Posterior cingulate gyrus (tissue), 11 donors: ENCODE data around the gene IL20.
A peak's percentile ranks its signal among the peaks of the same experiment; 100 is the strongest.

Experiments used
- DNase-seq, 10 donors: peaks; one replicate each; pipeline versions ENCODE4 v3.0.0 to v3.0.0-alpha.2; 2020 to 2021; ENCODE audit warnings: mixed read lengths in 3 of 10
- intact Hi-C: fragments of 100-400 bp; cut with DNase I; formaldehyde crosslinking; loops from one replicate; pipeline ENCODE4 v1.15.1; 2023

The IL20 gene

DNA sequence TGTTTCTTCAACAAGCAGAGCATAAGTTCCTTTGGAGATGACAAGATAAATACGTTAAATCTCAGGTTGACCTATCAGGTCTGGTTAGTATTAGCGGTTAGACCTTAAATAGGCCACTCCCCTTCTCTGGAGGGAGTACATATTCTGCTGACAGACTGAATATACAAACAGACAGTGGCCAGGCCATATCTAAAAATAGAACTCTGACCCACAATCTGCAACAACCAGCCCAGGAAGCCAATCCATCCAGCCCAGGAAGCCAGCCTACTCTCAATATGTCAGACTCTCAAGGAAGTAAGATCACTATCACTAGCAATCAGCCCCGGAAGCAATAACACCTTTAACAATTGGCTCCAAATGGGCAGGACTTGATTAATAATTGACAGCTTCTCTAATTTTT, 6.7 kb downstream of the IL20 start:
- no peak for DNase-seq
- intact Hi-C loops, result no loop called here

DNA sequence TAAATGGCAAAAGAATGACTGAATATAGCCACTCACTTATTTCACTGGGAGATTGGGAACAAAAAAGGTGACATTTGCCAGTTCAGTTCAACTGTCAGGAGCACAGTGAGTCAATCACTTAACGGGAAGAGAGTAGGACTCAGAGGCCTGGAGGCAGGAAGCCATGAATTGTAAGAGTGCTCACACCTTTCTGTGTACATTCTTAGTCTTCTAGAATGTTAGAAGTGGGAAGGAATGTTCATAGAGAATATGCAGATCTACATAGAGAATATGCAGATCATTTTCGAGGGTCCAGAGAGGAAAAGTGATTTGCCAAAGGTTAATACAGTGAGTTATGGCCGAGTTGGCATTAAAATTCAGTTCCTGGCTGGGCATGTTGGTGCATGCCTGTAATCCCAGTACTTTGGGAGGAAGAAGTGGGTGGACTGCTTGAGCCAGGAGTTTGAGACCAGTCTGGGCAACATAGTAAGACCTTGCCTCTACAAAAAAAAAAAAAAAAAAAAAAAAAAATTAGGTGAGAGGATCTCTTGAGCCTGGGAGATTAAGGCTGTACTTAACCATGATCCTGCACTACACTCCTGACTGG, 8.3 kb downstream of the IL20 start:
- intact Hi-C loops, result no loop called here

DNA sequence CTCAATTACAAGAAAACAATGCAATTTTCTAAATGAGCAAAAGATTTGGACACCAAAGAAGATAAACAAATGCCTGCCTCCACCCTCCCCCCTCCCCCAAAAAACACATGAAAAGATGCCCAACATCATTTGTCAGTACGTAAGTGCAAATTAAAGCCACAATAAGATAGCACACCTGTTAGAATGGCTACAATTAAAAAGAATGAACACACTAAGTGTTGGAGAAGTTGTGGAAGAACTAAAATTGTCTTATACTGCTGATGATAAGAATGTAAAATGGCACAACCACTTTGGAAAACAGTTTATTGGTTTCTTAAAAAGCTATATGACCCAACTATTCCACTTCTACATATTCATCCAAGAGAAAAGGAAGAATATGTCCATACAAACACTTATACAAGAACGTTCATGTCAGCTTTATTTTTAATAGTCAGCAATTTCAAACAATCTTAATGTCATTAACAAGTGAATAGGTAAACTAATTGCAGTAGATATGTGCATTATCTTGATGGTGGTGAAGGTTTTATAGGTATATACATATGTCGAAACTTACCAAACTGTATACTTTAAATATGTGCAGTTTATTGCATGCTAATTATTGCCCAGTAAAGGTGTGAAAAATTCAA, 10.4 kb downstream of the IL20 start:
- intact Hi-C loops, result no loop called here
- no peak for DNase-seq

More for the DNA sequence above, 8.3 kb downstream of the IL20 start:
- DNase-seq, result no peak

DNA sequence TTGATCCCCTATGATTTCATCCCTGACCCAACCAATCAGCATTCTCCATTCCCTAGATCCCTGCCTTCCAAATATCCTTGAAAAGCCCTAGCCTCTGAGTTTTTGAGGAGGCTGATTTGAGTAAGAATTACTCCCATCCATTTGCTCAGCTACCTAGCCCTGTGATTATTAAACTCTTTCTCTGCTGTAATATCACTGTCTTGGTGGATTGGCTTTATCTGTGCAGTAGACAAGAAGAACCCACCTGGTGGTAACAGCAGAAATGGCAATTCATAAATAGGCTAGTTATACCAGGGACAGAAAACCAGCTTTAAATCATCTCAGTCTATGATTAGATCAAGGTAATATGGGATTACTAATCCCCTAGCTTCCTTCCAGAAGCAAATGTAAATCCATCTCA, 13.0 kb downstream of the IL20 start:
- intact Hi-C loops, result no loop called here
- DNase-seq, result no peak

DNA sequence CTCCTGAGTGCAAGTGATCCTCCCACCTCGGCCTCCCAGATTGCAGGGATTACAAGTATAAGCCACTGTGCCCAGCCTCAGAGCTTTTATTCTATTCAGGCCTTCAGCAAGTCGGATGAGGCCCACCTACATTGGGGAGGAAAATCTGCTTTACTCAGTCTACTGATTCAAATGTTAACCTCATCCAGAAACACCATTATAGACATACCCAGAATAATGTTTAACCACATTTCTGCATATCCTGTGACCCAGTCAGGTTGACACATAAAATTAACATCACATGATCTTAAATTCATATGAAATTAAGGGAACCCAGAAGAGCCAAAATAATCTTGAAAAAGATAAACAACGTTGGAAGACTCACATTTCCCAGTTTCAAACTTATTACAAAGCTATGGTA, 14.9 kb downstream of the IL20 start:
- DNase-seq, result no peak
- intact Hi-C loops, result no loop called here

DNA sequence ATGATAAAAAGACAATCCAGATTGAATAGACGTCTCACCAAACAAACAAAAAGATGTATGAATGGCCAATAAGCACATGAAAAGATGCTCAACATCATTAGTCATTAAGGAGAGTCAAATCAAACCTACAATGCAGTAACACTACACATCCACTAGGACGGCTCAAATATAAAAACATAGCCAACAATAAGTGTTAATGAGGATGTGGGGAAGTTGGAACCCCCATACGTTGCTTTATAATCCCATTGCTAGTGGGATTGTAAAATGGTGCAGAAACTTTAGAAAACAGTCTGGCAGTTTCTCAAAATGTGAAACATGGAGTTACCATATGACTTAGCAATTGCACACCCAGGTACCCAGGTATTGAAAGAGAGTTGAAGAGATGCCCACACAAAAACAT, 17.1 kb downstream of the IL20 start:
- no peak for DNase-seq
- intact Hi-C loops, result no loop called here

DNA sequence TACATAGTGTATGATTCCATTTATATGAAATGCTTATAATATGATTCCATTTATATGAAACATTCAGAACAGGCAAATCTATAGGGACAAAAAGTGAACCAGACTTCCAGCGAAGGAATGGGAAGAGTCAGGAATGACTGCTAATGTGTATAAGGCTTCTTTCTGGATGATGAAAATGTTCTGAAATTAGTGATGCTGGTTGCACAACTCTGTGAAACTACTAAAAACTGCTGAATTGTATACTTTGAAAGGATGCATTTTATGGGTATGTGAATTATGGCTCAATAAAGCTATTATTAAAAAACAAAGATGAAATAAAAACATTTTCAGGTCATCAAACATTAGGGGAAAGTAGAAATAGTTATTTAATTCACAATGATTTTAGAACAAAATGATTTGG, 17.7 kb downstream of the IL20 start:
- intact Hi-C loops, result no loop called here
- DNase-seq, result no peak

DNA sequence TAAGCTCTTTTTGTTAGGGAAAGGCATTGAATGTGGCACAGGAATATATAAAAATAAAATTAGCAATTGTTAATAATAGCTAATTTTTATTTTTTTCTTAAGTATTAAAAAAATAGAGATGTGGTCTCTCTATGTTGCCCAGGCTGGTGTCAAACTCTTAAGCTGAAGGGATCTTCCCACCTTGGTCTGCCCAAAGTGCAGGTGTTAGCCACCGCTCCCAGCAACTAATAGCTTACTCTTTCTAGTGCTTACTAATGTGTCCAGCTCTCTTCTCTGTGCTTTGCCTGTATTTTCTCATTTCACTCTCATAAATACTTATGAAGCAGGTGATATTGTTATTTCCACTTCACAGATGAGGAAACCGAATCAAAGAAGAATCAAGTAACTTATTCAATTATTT, 18.5 kb downstream of the IL20 start:
- intact Hi-C loops, result no loop called here
- no peak for DNase-seq

DNA sequence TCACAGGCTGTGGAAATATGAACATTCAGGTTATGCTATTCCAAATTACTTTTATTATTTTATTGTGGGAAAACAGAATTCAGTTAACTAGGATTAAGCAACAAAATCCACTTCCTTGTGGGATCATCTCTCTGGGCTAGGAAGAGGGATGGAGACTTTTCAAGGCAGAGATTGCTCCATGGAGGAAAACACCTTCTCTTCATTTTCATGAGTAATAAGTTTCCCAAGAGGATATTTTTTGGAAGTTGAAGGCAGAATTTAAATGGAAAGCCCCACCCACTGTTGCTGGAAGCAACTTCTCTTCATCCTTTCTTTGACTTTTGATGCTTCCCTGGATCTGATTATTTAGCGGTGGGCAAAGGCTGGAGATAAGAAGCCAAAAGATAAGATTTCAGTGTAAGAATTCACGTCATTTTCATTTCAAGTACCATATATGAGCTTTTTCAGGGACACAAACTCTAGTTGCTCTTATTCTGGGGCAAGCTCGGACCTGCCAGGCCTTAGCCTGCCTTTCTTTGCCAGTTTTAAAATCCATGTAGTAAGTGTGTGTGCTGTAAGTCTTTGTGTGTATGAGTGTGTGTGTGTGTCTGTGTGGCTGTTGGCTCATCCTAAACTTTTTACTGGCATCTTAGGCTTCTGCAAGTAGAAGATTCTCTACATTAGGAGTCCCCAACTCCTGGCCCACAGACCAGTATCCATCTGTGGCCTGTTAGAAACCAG, 20.1 kb downstream of the IL20 start:
- intact Hi-C loops, result no loop called here
- no peak for DNase-seq

DNA sequence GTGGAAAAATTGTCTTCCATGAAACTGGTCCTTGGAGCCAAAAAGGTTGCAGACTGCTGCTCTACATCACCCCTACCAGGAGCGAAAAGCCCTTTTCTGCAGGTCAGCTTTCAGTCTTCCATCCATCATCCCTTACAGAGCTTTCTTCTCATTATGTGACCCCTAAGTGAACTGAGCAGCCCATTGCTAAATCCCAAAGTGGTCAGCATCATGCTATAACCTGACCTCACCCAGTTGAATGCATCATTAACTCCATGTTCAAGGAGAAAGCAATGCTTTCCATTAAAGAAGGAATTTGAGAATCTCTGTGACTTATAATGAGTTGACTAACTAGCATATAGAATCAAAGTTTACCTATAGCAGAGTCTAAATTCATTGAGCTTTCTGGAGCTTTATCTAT, 21.4 kb downstream of the IL20 start:
- intact Hi-C loops, result no loop called here

DNA sequence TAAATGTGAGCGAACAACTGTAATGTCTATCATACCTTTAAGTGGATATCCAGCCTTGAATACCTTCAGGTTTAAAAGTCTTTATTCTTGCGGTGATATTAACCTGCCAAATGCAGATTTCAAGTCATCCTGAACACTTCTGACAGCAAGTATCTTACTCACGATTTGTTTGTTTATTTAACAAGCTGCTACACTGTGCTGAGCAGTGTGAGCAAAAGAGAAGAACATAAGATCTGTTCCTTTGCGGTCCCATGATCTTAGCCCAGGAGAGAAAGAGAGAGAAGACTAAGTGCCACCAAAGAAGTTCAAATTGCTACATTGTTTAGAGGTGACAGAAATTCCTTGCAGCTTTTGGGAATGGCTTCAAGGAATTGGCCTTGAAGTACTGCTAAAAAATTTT, 22.3 kb downstream of the IL20 start:
- no peak for DNase-seq

More for the DNA sequence above, 21.4 kb downstream of the IL20 start:
- no peak for DNase-seq

DNA sequence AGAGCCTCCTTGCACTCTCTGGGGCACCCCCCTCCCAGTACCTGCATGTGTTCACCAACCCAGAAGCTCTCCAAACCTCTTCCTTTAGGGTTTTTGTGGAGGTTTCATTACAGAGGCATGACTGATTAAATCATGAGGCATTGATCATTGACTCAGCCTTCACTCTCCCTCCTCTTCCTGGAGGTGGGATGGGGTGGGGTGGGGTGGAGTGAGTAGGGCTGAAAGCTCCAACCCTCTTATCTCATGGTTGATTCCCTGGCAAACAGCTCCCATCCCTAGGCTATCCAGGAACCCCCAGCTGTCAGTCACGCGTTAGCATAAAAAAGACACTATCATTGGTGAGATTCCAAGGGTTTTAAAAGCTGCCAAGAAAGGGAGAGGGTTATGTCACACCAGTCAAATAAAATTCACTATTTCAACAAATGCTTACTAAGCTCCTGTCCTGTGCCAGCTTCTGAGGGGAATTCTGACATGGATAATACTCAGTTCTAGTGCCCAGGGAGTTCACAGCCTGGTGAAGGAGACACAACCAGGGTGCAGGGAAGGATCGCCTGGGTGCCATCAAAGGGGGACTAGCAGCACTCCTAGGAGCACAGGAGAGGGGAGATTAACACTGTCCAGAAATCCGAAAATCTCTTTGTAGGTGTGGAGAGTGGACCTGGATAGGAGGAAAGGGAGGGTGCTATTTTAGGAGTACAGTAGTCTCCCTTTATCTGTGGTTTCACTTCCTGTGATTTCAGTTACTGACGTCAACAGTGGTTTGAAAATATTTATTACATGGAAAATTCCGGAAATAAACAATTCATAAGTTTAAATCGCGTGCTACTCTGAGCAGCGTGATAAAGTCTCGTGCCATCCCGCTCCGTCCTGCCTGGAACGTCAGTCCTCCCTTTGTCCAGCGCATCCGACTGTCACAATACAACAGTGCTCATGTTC, 25.0 kb downstream of the IL20 start:
- no peak for DNase-seq
- intact Hi-C loops, result no loop called here

More for the DNA sequence above, 22.3 kb downstream of the IL20 start:
- intact Hi-C loops, result no loop called here

DNA sequence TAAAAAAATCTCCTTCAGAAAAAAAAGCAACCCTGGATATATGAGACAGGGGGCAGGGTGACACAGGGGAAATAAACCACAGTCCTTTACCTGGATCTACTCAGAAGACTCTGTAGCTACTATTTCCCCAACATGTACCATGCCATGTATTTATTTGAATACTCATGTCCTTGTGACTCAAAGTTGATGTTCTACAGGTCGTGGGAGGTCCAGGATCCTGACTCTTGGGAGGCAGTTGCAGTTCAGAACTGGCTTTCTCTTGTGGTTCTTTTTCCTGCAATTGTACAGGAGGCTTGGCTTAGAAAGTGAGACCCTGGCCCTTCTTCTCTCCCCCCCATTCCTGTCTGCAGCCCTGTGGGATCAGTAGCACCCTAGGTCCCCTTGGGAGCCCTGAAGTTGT, 26.0 kb downstream of the IL20 start:
- intact Hi-C loops, result no loop called here
- DNase-seq, result no peak

DNA sequence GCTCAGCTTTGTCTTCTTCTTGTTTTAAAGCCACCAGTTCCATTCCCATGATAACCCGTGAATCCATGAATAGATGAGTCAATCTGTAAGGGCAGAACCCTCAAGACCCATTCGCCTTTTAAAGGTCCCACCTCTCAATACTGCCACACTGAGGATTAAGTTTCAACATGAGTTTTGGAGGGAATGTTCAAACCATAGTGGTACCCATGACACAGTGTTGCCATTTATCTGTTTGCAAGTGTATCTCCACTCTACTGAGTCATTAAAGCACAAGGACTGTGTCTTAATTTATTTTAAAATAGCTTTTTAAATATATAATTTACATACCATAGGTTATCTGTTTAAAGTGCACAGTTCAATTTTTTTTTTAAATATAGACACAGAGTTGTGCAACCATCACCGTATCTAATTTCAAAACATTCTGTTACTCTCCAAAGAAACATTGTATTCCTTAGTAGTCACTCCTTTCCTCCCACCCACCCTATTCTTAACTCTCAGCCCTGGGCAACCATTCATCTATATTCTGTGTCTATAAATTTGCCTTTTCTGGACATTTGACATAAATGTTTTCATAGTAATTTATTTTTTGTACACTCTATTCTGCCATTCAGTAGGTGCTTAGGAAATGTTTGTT, 27.0 kb downstream of the IL20 start:
- DNase-seq, result no peak
- intact Hi-C loops, result no loop called here

DNA sequence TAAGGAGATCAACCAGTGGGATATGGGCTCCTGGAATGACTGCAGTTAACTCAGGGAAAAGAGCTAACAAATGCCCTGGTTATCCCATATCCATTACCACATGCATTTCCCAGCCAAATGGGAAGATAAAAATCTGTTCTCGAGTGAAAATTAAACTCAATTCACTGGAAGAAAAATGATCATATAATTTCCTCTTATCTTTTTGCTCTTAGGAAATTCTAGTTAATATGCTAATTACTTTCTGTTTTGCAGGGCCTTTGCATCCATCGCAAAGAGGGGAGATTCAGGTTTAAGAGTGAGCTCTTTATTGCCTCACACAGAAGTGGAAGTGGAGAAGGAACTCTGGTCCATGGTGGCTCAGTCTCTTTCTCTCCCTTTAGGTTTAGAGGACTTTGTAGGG, 28.0 kb downstream of the IL20 start:
- intact Hi-C loops, result no loop called here
- no peak for DNase-seq

DNA sequence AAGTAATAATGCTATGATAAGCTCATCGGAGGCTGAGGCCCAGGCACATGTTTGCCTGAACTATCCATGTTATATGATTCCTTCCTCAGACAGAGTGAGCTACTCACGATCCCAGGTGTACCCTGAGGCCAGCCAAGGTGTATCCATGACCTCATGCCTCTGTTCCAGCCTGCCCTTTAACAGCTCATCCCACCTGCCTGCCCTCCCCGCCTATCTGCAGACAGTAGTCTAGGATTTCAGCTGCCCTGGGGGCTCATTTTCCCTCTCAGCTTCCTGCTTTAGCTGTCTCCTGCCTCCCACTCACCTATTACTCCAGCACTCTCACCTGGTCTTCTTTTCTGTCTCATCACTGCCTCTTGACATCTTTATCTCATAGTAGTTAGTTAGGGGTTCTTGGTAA, 29.9 kb downstream of the IL20 start:
- intact Hi-C loops, result no loop called here
- no peak for DNase-seq

DNA sequence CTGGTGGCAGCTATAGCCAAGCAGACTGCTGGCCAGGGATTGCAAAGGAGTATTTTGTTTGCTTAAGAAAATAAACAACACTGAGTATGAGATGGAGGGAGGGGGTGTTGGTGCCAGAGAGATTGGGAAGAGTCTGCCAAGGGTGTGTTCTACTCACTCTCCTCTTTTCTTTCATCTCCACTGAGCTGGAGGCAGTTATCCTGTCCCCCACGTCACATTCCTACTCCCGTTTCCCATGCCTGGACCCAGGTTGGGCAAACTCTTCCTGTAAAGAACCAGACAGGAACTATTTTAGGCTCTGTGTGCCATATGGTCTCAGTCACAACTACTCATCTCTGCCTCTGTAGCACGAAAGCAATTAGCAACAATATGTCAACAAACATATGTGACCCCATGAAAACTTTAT, 30.4 kb downstream of the IL20 start:
- DNase-seq, result no peak
- intact Hi-C loops, result no loop called here

DNA sequence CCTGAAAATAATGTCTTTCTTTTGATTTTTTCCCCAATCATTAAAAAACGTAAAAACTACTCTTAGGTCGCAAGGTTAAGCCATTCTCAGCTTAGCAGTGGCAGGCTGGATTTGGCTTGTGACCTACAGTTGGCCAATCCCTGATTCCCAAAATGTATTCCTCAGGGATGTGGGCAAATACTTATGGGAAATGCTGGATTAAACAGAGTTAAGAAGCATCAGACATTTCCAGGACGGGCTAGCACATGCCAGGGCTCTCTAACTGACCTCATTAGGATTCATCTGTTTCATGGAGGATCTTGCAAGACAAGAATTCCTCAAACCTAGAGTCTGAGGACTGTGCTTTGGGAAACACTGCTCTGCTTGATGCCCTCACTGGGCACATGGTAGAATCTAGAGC, 30.8 kb downstream of the IL20 start:
- DNase-seq, result no peak
- intact Hi-C loops, result no loop called here

DNA sequence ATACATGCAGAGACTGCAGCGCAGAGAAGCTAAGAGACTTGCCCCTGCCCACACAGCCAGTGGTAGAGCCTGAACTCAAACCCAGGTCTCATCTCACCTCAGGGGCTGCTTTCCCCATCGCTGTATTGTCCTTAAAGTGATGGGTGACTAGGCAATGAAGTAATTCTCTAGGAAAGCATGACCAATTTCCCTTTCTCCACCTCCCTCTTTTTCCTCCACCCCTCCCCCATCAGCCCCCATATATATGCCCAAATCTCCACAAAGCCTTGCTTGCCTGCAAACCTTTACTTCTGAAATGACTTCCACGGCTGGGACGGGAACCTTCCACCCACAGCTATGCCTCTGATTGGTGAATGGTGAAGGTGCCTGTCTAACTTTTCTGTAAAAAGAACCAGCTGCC, 31.8 kb downstream of the IL20 start, which contains the start of gene IL24:
Gene IL24 (plus strand): TSS at position 269 of the 400 bp plus-strand sequence. CDS start 390 bp downstream, outside the sequence.
- intact Hi-C loops, result no loop called here
- no peak for DNase-seq

DNA sequence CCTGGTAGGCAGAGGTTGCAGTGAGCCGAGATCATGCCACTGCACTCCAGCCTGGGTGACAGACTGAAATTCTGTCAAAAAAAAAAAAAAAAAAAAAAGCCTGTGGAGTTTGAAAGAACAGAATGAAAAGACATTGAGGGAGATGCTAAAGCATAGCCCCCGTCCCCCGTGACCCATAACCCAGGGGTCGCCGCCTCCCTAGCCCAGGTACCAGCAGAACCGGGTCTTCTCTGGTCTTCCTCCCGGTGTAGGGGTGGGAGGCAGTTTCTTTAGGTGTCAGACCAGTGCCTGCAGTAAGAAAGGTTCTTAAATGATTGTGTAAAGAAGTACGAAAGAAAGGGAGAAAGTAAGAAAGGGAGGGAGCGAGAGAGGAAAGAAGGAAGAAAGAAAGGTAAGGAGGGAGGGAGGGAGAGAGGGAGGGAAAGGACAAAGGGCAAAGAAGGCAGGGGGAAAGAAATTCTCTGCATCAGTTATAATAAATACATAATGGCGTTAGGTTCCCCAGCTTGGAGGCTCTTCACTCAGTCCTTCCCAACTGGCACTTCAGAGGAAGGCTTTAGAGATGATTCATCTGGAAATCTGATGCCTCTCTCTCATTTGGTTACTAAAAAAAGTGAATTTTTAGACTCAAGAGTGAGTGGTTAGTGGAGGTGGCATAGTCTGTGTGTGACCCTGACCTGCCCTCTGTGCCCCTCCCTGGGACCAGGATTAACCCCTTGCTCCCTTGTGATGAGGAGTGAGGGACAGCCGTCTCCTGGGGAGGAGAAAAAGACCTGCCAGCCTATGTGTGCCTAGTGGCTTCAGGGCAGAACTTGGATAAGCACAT, 32.9 kb downstream of the IL20 start:
- intact Hi-C loops, result no loop called here
- peak in 1 of 10 donors; percentile 71 for DNase-seq
